ENCODE data around the gene ATP8B3. TPM values are rescaled to one million over a fixed set of nuclear protein-coding genes. Genes with fewer than 3 reads are reported as not detected.

The ATP8B3 gene
- total and polyA plus RNA-seq, 9 of the 15 experiments (the other 6 are each of a cell fraction or from before 2014, with no cell fraction given): 1.2 to 12.3 (median 3.8) TPM

- TF ChIP-seq MECOM (CRISPR knock-in tag; IDR thresholded peaks at IDR 0.05) (no peak), ZC3H8 (IDR thresholded peaks at IDR 0.05) (no peak), ARID3A (IDR thresholded peaks at IDR 0.05; ENCODE audit: borderline replicate concordance, low read depth, low read length) (no peak), ZNF324 (CRISPR knock-in tag; IDR thresholded peaks at IDR 0.05) (no peak), ATF6 (CRISPR knock-in tag; IDR thresholded peaks at IDR 0.05) (no peak), NCOA1 (IDR thresholded peaks at IDR 0.05; ENCODE audit: low read depth) (peak; percentile 42; the same call in 1 of the 2 replicates), BDP1 (IDR thresholded peaks at IDR 0.05; ENCODE audit: insufficient read depth, insufficient read length) (no peak), NR2F6 (CRISPR knock-in tag; IDR thresholded peaks at IDR 0.05) (no peak), KLF6 (CRISPR knock-in tag; IDR thresholded peaks at IDR 0.05; ENCODE audit: borderline replicate concordance) (no peak), OTX1 (CRISPR knock-in tag; IDR thresholded peaks at IDR 0.05) (no peak), ZNF354B (CRISPR knock-in tag; IDR thresholded peaks at IDR 0.05) (no peak), STAG1 (CRISPR knock-in tag; IDR thresholded peaks at IDR 0.05; ENCODE audit: borderline replicate concordance) (no peak), MAX (CRISPR knock-in tag; IDR thresholded peaks at IDR 0.05) (no peak), RCOR1 (IDR thresholded peaks at IDR 0.05; ENCODE audit: borderline replicate concordance in 1 of 2, low read depth in 2 of 2, low read length in 2 of 2) (peak in 1 of 2 experiments; percentile 74; a peak in 2 of 4 replicates), ATF4 (CRISPR knock-in tag; IDR thresholded peaks at IDR 0.05) (no peak), CHD1 (IDR thresholded peaks at IDR 0.05; ENCODE audit: low read length) (no peak), SNIP1 (IDR thresholded peaks at IDR 0.05; ENCODE audit: low read depth) (no peak), PREB (CRISPR knock-in tag; IDR thresholded peaks at IDR 0.05) (no peak), FOXK2 (conservative IDR thresholded peaks at IDR 0.05 in 1 of 2, IDR thresholded peaks at IDR 0.05 in 1 of 2; ENCODE audit: low read depth in 2 of 2) (peak in 1 of 2 experiments; percentile 28; a peak in 2 of 4 replicates), HMG20A (CRISPR knock-in tag; conservative IDR thresholded peaks at IDR 0.05) (no peak), PTRF (tag; IDR thresholded peaks at IDR 0.05) (no peak), MEIS2 (IDR thresholded peaks at IDR 0.05; ENCODE audit: partially characterized antibody) (peak; percentile 35), CCAR2 (IDR thresholded peaks at IDR 0.05; ENCODE audit: low read depth, low read length) (no peak), SIN3A (IDR thresholded peaks at IDR 0.05; ENCODE audit: borderline replicate concordance in 2 of 2, control insufficient read depth in 1 of 2, low read depth in 2 of 2, low read length in 2 of 2) (no peak)
Measured at GRCh38 chr19:1836458-1837221, 24.6 kb upstream of the ATP8B3 start (continued).
